HG03064 (cell line): ENCODE data around the gene SPA17.

Experiments used
- ATAC-seq: cut with Tn5 transposase; IDR thresholded peaks from one replicate; pipeline ENCODE4 v1.9.1; 2021; ENCODE audit warnings: low read depth; ENCODE audit not compliant: unreplicated experiment

The SPA17 gene

GRCh38 chr11:124661553-124661952, 12.2 kb upstream of the SPA17 start:
- no peak for ATAC-seq

GRCh38 chr11:124662106-124662505, 11.6 kb upstream of the SPA17 start:
- ATAC-seq, result no peak

DNA sequence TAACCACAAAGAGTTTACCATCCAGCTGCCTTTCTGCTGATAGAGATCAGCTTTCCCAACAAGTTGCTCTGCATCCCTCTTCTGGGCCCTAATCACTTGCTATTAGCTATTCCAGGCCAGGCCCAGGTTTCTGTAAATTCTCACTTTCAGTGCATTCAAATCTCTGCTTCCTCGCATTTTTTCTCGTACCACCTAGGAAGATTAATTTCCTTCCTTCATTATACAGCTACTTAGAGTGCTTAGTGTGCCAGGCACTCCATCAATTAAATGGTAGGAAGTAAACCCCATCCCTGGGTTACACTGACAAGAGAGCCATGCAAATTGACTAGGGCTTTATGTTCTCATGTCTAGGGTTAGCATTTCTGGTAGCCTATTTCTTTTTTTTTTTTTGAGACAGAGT, 9.8 kb upstream of the SPA17 start:
- no peak for ATAC-seq

- no peak for ATAC-seq
Measured at GRCh38 chr11:124667601-124668000, 6.1 kb upstream of the SPA17 start.

DNA sequence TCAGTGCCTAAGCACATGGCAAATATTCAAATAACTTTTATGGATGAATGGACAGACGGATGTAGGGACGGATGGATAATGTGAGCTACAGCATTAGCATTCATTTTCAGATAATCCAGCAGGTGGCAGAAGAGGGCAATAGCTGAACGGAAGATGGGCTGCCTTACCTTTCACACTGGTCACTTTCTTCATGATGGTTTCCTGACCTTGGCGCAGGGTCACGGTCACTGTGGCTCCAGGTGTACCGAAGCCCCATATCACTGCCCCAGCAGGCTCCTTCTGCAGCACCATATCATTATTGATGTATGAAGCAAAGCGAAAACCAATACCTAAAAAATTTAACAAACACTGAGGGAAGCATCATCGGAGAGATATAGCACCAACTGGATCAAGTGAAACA, 4.5 kb upstream of the SPA17 start:
- ATAC-seq, result no peak

DNA sequence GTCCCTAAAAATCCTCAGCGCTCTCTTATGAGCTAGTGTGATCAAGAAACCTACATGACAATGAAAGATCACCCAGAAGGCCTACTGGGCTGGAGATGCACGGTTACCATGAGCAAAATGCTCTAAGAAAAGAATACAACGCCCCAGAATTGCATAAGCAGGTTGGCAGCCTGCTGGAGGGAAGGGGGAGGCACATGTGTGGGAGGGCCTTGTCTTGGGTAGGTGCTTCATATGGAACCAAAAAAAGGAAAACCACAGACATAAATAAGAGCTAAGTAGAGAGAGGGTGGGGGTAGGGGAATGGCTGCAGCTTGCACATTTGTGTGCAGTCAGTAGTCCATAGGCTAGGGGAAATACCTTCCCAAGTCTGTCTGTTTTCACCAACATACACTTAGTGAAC, 3.0 kb upstream of the SPA17 start:
- no peak for ATAC-seq

GRCh38 chr11:124672536-124673215, 1.0 kb upstream of the SPA17 start:
- no peak for ATAC-seq

GRCh38 chr11:124674168-124674517, 439 bp downstream of the SPA17 start:
- ATAC-seq, result no peak

GRCh38 chr11:124674571-124674970, 867 bp downstream of the SPA17 start:
- no peak for ATAC-seq

GRCh38 chr11:124676386-124676785, 2.7 kb downstream of the SPA17 start:
- ATAC-seq, result no peak

GRCh38 chr11:124678416-124678815, 4.7 kb downstream of the SPA17 start:
- ATAC-seq, result no peak

DNA sequence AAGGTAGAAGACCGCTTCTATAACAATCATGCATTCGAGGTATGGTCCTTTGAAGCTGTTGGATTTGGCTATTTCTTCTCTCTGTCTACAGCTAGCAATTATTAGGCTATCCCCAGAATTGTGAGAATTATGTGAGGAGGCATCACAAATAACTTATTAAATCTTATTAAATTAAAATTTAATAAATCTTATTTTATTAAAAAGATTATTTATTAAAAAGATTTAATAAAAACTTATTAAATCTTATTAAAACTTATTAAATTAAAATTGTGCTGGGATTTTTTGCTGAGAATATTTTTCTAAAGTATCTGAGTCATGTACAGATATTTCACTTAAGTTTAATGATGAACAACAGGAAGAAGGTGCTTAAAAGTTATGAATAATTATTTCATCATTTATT, 7.7 kb downstream of the SPA17 start:
- ATAC-seq, result no peak

DNA sequence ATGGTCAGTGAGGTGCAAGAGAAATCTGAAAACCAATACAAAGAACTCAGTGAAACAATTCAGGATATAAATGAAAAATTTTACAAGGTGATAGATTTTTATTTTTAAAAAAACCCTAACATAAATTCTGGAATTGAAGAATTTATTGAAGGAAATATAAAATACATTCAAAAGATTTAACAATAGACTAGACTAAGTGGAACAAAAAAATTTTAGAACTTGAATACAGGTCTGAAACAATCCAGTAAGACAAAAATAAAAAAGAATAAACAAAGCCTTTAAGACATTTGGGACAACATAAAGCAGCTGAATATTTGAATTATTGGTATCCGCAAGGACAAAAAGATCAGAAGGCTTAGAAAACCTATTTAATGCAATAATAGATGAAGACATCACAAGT, 8.7 kb downstream of the SPA17 start:
- ATAC-seq, result no peak

DNA sequence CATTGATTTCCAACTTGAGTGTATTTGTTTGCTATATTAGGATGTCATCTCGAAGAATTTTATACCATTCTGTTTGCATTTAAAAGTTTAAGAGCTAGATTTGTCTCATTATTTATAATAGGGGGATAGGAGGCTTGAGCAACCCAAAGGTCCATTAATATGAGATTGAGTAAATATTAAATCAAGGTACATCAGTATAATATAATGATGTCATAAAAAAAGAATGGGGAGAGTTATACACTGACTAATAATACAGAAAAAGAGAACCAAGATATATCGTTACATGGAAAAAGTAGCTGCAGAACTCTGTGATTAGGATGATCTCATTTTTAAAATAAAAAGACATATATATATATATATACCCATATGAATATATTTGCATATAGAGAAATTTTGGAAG, 19.4 kb downstream of the SPA17 start:
- ATAC-seq, result no peak

DNA sequence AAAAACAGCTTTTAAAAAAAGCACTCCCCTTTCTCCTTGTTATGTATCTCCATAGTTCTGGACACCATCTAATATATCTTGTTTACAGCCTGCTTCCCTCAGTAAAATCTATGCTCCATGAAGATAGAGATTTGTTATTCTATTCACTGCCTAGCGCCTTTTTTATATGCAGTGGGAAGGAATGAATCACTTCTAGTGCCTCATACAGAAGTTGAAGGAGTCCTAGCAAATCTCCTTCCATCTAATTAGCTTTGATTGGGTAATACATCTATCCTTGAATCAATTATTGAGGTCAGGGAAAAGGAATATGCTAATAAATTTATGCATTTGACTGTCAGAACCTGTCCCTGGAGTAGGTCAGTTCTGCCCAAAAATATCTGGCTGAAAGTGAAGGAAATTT, 25.8 kb downstream of the SPA17 start:
- no peak for ATAC-seq

GRCh38 chr11:124700028-124700427, 26.3 kb downstream of the SPA17 start:
- ATAC-seq, result no peak

GRCh38 chr11:124707829-124708228, 34.1 kb downstream of the SPA17 start:
- no peak for ATAC-seq

- no peak for ATAC-seq
Measured at GRCh38 chr11:124712392-124712791, 38.7 kb downstream of the SPA17 start.

- ATAC-seq, result no peak
Measured at GRCh38 chr11:124716591-124716990, 42.9 kb downstream of the SPA17 start.

- peak; percentile 72 for ATAC-seq
Measured at GRCh38 chr11:124717421-124717785, 43.7 kb downstream of the SPA17 start.

DNA sequence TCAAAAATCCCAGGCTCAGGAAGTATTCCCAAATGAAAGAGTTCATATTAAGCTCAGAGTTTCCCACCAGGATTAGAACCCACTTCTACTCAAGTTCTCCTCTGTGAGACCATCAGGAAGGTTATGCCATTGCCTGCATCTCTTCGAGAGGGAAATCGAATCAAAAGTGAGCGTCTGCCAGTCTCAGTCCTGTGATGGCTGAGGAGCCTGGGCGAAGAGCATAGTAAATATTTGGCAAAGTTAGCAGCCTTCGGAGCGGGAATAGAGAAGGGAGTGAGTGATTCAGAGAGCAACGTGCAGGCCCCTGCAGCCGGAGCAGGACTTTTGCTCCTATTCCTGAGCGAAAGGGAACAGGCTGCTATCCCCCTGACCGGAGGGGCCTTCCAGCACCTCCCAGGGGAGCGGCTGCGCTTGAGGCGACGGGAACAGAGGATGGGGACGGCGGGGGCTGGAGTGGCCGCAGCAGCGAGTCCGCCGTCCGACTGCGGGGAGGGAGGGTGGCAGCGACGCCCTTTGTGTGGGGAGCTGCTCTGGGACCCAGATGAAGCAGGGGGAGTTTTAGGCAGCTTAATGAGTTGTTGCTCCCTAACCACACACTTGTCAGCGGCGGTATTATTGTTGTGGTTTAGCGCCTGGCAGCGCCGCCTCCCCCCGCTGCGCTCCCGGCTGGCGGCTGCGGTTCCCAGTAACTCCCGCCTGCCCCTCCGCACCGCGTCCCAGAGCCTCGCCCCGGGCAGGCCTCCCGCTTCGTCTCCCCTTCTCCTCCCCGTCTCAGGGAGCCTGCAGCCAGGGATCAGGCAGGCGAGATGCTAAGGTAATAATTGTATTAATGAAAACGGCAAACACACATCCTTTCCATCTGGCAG, 44.3 kb downstream of the SPA17 start:
- no peak for ATAC-seq

- ATAC-seq, result no peak
Measured at GRCh38 chr11:124718801-124719200, 45.1 kb downstream of the SPA17 start.
